ACC112 (cell line): Measurements from ENCODE around the gene APOBEC3F.
"Not testable (repeated sequence)": the region's sequence is repeated elsewhere in the genome, so short reads cannot be mapped to it uniquely, and the experiment has no call there.

Experiments
- H2AFZ ChIP-seq: fragments of 200-600 bp; sonication (generic); one replicate; pipeline ENCODE4 v1.6.0; 2017; ENCODE audit warnings: antibody characterized with exemption, low read length; ENCODE audit not compliant: unreplicated experiment
- H3K27ac ChIP-seq: fragments of 200-600 bp; sonication (generic); 2 replicates; pipeline ENCODE4 v1.5.1; 2014; ENCODE audit warnings: low read depth, mild to moderate bottlenecking, antibody characterized with exemption, low read length, moderate library complexity
- H3K27me3 ChIP-seq: fragments of 200-600 bp; sonication (generic); 2 replicates; pipeline ENCODE4 v1.6.1; 2014; ENCODE audit warnings: mild to moderate bottlenecking, antibody characterized with exemption, low read length, moderate library complexity, mixed read lengths; ENCODE audit not compliant: insufficient read depth
- H3K36me3 ChIP-seq: fragments of 200-600 bp; sonication (generic); 2 replicates; pipeline ENCODE4 v1.6.1; 2016; ENCODE audit warnings: mild to moderate bottlenecking, antibody characterized with exemption, low read length, moderate library complexity, mixed read lengths; ENCODE audit not compliant: insufficient read depth
- H3K4me1 ChIP-seq: fragments of 200-600 bp; sonication (generic); one replicate; pipeline ENCODE4 v1.6.1; 2016; ENCODE audit warnings: low read length, mixed read lengths; ENCODE audit not compliant: insufficient read depth, unreplicated experiment, control insufficient read depth
- H3K4me3 ChIP-seq: fragments of 200-600 bp; sonication (generic); 2 replicates; pipeline ENCODE4 v1.5.1; 2014; ENCODE audit warnings: mild to moderate bottlenecking, low read depth, low read length
- H3K79me2 ChIP-seq: fragments of 200-600 bp; sonication (generic); one replicate; pipeline ENCODE4 v1.6.0; 2016; ENCODE audit warnings: low read length; ENCODE audit not compliant: control insufficient read depth, unreplicated experiment, insufficient read depth

The APOBEC3F gene

DNA sequence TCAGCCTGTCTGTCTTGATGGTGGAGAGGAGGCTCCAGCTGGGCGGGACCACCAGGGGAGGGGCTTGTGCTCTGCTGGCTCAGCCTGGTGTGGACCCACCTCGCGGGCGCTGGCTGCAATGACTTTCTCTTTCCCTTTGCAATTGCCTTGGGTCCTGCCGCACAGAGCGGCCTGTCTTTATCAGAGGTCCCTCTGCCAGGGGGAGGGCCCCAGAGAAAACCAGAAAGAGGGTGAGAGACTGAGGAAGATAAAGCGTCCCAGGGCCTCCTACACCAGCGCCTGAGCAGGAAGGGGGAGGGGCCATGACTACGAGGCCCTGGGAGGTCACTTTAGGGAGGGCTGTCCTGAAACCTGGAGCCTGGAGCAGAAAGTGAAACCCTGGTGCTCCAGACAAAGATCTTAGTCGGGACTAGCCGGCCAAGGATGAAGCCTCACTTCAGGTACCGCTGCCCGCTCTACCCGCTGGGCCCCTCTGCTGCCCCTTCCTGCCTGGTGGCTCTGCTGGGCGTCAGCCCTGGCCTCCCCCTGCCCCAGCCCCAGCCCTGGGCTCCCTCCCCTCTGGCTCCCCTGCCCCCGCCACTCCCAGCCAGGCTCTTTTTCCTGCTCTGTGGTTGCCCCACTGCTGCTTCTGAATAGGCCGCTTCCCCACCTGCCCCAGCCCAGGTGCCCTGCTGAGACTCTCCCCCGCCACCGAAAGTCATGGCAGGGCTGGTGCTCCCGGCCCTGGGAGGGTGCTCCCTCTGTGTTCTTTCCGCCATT, at the start of gene APOBEC3F:
TSS of gene APOBEC3F (plus strand) at position 327 of the 759 bp plus-strand sequence. CDS start at position 424, 97 bp downstream.
- Histone ChIP-seq H3K27ac (peak within 1 kb of the TSS; percentile 52), H2AFZ (peak within 1 kb of the TSS; percentile 68), H3K4me3 (peak within 1 kb of the TSS; percentile 89), H3K79me2 (peaks cover 10% of the 10 kb centered on the region)
- H3K27me3 ChIP-seq, H3K36me3 ChIP-seq, H3K4me1 ChIP-seq: not testable (repeated sequence)

DNA sequence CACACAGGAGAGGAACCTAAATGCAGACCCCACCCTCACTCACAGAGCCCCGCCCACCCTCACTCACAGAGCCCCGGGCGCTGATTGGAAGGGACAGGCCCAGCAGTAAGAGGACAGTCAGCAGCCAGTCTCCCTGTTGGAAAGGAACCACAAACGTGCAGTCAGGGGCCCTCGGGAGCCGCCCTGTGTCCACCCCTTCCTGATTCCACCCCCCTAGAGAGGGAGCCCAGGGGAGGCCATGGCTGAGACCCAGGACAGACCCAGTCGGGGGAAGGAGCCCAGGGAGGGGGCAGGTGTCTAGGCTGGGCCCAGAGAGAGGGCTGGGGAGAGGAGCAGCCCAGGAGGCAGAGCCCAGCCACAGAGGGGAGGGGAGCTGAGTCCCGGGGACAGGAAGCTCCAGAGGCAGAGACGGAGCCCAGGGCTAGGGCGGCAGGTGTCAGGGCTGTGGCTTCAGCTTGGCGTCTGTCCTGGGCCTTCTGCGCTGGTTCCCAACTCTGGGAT, 47.7 kb upstream of the APOBEC3F start:
- H3K27me3 ChIP-seq, H3K36me3 ChIP-seq, H2AFZ ChIP-seq, H3K79me2 ChIP-seq, H3K27ac ChIP-seq, H3K4me1 ChIP-seq, H3K4me3 ChIP-seq: not testable (repeated sequence)

GRCh38 chr22:38996105-38996504, 44.6 kb upstream of the APOBEC3F start:
- no peaks in the 10 kb centered on the region for H3K27me3 ChIP-seq
- H2AFZ ChIP-seq = no peak overlapping the region
- H3K79me2 ChIP-seq = no peaks in the 10 kb centered on the region
- no peak overlapping the region for H3K27ac ChIP-seq
- H3K4me3 ChIP-seq = no peak overlapping the region
- no peaks in the 10 kb centered on the region for H3K36me3 ChIP-seq
- no peaks in the 10 kb centered on the region for H3K4me1 ChIP-seq

DNA sequence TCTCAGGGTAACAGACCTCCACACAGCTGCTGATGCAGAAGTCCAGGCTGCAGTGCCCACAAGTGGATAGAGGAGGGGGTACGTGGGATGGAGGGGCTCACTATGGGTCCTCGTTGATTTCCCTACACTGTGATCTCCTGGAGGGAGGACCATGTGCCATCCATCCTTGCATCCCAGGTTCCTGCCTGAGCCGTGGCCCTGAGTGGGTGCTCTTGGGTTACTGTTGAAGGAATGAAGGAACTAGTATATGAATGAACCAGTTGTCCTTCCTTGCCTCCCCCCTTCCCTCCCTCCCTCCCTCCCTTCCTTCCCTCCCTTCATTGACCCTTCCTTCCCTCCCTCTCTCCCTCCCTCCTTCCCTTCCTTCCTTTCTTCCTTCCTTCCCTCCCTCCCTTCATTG, 43.1 kb upstream of the APOBEC3F start:
- Histone ChIP-seq H3K4me3 (no peak overlapping the region), H3K27me3 (no peaks in the 10 kb centered on the region), H3K27ac (no peak overlapping the region), H3K36me3 (no peaks in the 10 kb centered on the region), H2AFZ (no peak overlapping the region), H3K79me2 (no peaks in the 10 kb centered on the region), H3K4me1 (no peaks in the 10 kb centered on the region)

- Histone ChIP-seq H2AFZ (no peak overlapping the region), H3K36me3 (no peaks in the 10 kb centered on the region), H3K4me3 (no peak overlapping the region), H3K79me2 (no peaks in the 10 kb centered on the region), H3K27me3 (no peaks in the 10 kb centered on the region), H3K27ac (no peak overlapping the region), H3K4me1 (peaks cover 3% of the 10 kb centered on the region)
Observed at GRCh38 chr22:39003165-39003638, 37.5 kb upstream of the APOBEC3F start.

DNA sequence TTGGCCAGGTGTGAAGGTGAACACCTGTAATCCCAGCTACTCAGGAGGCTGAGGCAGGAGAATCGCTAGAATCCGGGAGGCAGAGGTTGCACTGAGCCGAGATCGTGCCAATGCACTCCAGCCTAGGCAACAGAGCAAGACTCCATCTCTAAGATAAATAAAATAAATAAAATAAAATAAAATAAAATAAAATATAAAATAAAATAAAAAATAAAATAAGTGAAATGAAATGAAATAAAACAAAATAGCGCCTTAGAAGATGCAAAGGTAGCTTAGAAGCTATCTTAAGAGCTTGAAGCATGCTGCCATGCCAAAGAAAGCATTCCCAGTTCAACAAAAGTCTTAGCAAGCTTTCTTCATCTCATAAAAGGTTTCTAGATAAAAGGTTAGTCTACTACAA, 33.5 kb upstream of the APOBEC3F start:
- no peak overlapping the region for H2AFZ ChIP-seq
- no peak overlapping the region for H3K27ac ChIP-seq
- H3K27me3 ChIP-seq = no peaks in the 10 kb centered on the region
- H3K36me3 ChIP-seq = no peaks in the 10 kb centered on the region
- H3K4me3 ChIP-seq = no peak overlapping the region
- H3K79me2 ChIP-seq = no peaks in the 10 kb centered on the region
- peaks cover 3% of the 10 kb centered on the region for H3K4me1 ChIP-seq

DNA sequence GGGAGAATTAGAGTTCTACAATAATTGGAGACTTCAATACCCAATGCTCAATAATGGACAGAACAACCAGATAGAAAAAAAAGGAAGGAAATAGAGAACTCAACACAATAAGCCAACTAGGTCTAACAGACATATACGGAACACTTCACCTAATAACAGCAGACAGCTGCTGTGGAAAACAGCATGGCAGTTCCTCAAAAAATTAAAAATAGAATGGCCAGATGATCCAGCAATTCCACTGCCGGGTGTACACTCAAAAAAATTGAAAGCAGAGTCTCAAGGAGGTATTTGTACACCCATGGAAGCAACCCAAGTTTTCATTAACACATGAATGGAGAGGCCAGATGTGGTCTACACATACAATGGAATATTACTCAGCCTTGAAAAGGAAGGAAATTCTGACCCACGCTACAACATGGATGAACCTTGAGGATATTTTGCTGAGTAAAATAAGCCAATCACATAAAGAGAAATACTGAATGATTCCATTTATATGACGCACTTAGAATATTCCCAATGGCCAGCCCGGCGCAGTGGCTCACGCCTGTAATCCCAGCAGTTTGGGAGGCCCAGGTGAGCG, 32.3 kb upstream of the APOBEC3F start:
- not testable (repeated sequence) for H3K79me2 ChIP-seq, H3K27ac ChIP-seq, H3K27me3 ChIP-seq, H3K4me1 ChIP-seq, H2AFZ ChIP-seq, H3K36me3 ChIP-seq, H3K4me3 ChIP-seq

DNA sequence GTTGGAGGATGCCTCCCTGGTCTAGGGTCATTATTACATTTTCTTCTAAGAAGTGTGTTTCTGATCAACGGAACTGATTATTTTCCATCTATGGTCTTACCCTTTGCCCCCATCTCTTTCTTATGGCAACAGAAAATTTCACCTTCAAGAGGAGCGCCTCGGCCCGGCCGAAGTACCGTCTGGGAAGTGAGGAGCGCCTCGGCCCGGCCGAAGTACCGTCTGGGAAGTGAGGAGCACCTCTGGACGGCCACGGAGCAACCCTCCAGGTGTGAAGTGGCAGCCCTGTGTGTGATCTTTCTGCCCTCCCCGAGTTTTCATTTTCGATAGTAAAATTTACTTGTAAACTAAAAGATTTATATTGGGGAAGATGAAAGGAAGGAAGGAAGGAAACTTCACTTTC, 29.7 kb upstream of the APOBEC3F start:
- Histone ChIP-seq H3K36me3 (no peaks in the 10 kb centered on the region), H3K79me2 (peaks cover 7% of the 10 kb centered on the region), H3K27me3 (no peaks in the 10 kb centered on the region), H2AFZ (no peak overlapping the region), H3K27ac (no peak overlapping the region), H3K4me3 (no peak overlapping the region), H3K4me1 (no peaks in the 10 kb centered on the region)

DNA sequence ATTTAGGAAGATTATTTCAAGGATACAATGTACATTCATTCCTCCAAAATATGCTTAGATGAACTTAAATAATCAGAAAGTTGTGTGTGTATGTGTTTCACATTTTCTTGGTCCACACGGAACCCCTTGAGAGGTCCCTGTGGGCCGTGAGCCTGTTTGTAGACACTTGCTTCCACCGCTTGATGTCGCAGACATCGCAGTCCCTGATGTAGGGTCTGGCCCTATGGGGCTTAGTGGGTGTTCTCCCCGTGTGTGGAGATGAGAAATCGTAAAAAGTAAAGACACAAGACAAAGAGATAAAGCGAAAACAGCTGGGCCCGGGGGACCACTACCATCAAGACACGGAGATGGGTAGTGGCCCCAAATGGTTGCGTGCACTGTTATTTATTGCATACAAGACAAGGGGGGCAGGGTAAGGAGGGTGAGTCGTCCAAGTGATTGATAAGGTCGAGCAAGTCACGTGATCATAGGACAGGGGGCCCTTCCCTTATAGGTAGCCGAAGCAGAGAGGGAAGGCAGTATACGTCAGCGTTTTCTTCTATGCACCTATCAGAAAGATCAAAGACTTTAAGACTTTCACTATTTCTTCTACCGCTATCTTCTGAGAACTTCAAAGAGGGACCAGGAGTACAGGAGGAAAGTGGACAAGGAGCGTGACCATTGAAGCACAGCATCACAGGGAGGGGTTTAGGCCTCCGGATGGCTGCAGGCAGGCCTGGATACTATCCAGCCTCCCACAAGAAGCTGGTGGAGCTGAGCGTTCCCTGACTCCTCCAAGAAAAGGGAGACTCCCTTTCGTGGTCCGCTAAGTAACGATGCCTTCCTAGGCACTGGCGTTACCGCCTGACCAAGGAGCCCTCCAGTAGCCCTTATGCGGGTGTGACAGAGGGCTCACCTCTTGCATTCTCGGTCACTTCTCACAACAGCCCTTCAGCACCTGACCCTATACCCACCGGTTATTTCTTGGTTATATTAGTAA, 27.8 kb upstream of the APOBEC3F start:
- Histone ChIP-seq H3K36me3 (no peaks in the 10 kb centered on the region), H3K27ac (no peak overlapping the region), H2AFZ (no peak overlapping the region), H3K4me3 (no peak overlapping the region), H3K27me3 (no peaks in the 10 kb centered on the region), H3K4me1 (no peaks in the 10 kb centered on the region), H3K79me2 (peaks cover 7% of the 10 kb centered on the region)

- H3K27me3 ChIP-seq, H3K79me2 ChIP-seq, H3K36me3 ChIP-seq, H3K27ac ChIP-seq, H3K4me1 ChIP-seq, H2AFZ ChIP-seq: not testable (repeated sequence)
- H3K4me3 ChIP-seq = peak overlapping the region; percentile 90
Observed at GRCh38 chr22:39013561-39013941, 27.1 kb upstream of the APOBEC3F start.
